ENCODE results near the gene SPARC. TPM values are rescaled to one million over a fixed set of nuclear protein-coding genes. Genes with fewer than 3 reads are reported as not detected.

SPARC gene
- total and polyA plus RNA-seq, 2 experiments from 2014 or later: 4,089 to 16,729 TPM

DNA sequence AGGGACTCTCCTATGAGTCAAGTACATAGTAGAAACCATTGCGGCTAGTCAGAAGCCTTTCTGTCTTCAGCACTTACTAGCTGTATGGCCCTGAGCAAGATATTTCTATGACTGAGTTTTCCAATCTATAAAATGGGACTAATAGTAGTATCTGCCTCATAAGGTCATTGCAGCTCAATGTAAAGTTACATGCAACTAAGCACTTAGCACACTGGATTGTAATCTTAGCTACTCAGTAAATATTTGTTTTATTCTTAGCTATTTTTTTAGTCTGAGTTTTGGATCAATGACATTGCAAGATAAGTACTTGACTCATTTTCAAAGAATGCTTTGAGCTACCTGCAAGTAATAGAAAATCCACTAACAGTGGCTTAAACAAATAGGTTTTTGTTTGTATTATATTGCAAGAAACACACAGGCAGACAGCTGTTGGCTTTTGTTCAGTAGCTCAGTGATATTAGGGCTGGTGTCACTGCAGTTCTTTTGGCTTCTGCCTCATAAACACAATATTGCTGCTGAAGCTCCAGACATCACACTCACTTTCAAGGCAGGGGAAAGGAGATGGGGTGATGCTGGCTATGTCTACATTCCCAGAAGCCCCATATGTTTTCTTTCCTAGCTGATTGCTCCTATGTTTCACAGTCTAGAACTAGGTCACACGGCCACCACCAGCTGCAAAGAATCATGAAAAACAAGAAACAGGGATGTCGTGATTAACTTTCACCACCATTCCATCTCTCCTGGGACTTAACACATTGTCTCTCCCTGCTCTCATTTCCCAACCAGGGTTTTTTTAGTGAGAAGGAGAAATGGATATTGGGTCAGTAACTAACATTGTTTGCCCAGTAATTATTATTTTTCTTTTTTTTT is 68.6 kb downstream of the SPARC start:
- Histone ChIP-seq H4K20me1 (ENCODE audit: insufficient read depth, poor library complexity, severe bottlenecking) (no peaks in the 10 kb centered on the region), H3K27ac (no peak overlapping the region), H3K27me3 (peaks cover 11% of the 10 kb centered on the region), H3K4me3 (no peak overlapping the region), H3K79me2 (no peaks in the 10 kb centered on the region), H3K36me3 (replicated peaks; ENCODE audit: insufficient read depth, low read depth) (no peaks in the 10 kb centered on the region), H3K9me2 (replicated peaks; ENCODE audit: insufficient read depth) (no peaks in the 10 kb centered on the region), H3K9me3 (ENCODE audit: low read depth) (no peaks in the 10 kb centered on the region), H2AFZ (no peak overlapping the region), H3K4me2 (no peak overlapping the region), H3K4me1 (ENCODE audit: insufficient read depth) (peaks cover 4% of the 10 kb centered on the region)
- DNase-seq (ENCODE audit: low spot score): no peak
- 74% methylated on average over 3 of the region's 3 CpGs for WGBS (ENCODE audit: low lambda C conversion rate, missing lambda C conversion rate)
- peak; percentile 97 for TF ChIP-seq EZH2phosphoT487 (IDR thresholded peaks at IDR 0.05; ENCODE audit: low read depth, severe bottlenecking, unreplicated experiment)
- TF ChIP-seq, protein P1, sequence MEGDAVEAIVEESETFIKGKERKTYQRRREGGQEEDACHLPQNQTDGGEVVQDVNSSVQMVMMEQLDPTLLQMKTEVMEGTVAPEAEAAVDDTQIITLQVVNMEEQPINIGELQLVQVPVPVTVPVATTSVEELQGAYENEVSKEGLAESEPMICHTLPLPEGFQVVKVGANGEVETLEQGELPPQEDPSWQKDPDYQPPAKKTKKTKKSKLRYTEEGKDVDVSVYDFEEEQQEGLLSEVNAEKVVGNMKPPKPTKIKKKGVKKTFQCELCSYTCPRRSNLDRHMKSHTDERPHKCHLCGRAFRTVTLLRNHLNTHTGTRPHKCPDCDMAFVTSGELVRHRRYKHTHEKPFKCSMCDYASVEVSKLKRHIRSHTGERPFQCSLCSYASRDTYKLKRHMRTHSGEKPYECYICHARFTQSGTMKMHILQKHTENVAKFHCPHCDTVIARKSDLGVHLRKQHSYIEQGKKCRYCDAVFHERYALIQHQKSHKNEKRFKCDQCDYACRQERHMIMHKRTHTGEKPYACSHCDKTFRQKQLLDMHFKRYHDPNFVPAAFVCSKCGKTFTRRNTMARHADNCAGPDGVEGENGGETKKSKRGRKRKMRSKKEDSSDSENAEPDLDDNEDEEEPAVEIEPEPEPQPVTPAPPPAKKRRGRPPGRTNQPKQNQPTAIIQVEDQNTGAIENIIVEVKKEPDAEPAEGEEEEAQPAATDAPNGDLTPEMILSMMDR (IDR thresholded peaks at IDR 0.05; ENCODE audit: poor library complexity): no peak

DNA sequence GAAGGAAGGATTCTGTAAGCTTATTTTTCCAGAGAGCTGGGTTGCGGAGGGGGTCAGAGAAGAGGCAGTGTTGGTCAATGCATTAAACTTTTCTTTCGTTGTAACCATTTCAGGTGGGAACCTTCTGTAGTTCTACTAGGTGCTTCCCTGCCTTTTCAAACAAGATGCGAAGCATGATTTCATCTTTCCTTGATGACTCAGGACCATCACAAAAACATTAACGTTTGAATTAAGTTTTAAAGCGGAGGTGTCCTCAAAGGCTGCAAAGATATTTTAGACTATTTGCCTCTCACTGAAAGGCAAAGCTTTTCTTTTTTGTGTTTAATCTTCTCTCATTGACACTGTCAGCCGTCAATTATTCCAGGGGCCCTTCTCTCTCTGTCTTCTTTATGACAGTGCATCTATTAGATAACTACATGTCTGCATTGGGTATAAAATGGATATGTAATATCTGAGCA is 69.3 kb downstream of the SPARC start:
- Histone ChIP-seq H3K4me2 (no peak overlapping the region), H3K4me3 (no peak overlapping the region), H3K9me3 (ENCODE audit: low read depth) (no peaks in the 10 kb centered on the region), H3K9me2 (replicated peaks; ENCODE audit: insufficient read depth) (no peaks in the 10 kb centered on the region), H4K20me1 (ENCODE audit: insufficient read depth, poor library complexity, severe bottlenecking) (no peaks in the 10 kb centered on the region), H3K4me1 (ENCODE audit: insufficient read depth) (peaks cover 4% of the 10 kb centered on the region), H3K27ac (no peak overlapping the region), H3K36me3 (replicated peaks; ENCODE audit: insufficient read depth, low read depth) (no peaks in the 10 kb centered on the region), H3K79me2 (no peaks in the 10 kb centered on the region), H2AFZ (no peak overlapping the region), H3K27me3 (peaks cover 10% of the 10 kb centered on the region)
- no peak for DNase-seq (ENCODE audit: low spot score)
- TF ChIP-seq, protein P1 (IDR thresholded peaks at IDR 0.05; ENCODE audit: poor library complexity): no peak
- TF ChIP-seq EZH2phosphoT487 (IDR thresholded peaks at IDR 0.05; ENCODE audit: low read depth, severe bottlenecking, unreplicated experiment) (no peak), EZH2 (IDR thresholded peaks at IDR 0.05; ENCODE audit: borderline replicate concordance) (no peak)
- WGBS (ENCODE audit: low lambda C conversion rate, missing lambda C conversion rate): 85% methylated on average over 6 of the region's 6 CpGs

DNA sequence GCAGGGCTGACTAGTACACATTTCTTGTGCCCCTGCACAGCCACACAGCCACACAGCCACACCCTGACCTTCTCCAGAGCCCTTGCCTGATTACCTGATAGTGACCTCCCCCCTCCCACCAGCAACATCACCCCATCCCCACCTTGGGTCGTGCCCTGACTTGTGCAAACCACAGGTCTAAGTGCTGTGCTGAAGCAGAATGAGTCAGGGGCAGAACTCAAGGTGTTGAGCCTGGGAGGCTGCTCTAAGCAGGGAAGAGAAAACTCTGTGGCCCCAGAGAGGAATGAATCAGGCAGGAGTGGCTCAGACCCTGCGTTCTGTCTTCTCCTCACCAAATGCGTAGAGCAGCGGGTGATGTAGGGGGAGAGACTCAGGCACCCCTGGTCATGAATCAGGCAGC is 71.3 kb downstream of the SPARC start:
- no peaks in the 10 kb centered on the region for H4K20me1 ChIP-seq (ENCODE audit: insufficient read depth, poor library complexity, severe bottlenecking)
- no peak overlapping the region for H2AFZ ChIP-seq
- no peaks in the 10 kb centered on the region for H3K27me3 ChIP-seq
- H3K4me1 ChIP-seq (ENCODE audit: insufficient read depth): peaks cover 4% of the 10 kb centered on the region
- H3K79me2 ChIP-seq: no peaks in the 10 kb centered on the region
- no peaks in the 10 kb centered on the region for H3K9me3 ChIP-seq (ENCODE audit: low read depth)
- H3K36me3 ChIP-seq (replicated peaks; ENCODE audit: insufficient read depth, low read depth): no peaks in the 10 kb centered on the region
- H3K27ac ChIP-seq: no peak overlapping the region
- H3K4me3 ChIP-seq: no peak overlapping the region
- peak; percentile 46 for DNase-seq (ENCODE audit: low spot score)
- WGBS (ENCODE audit: low lambda C conversion rate, missing lambda C conversion rate): 53% methylated on average over 4 of the region's 4 CpGs
- H3K9me2 ChIP-seq (replicated peaks; ENCODE audit: insufficient read depth): no peaks in the 10 kb centered on the region
- TF ChIP-seq EZH2 (IDR thresholded peaks at IDR 0.05; ENCODE audit: borderline replicate concordance): no peak
- no peak for TF ChIP-seq EZH2phosphoT487 (IDR thresholded peaks at IDR 0.05; ENCODE audit: low read depth, severe bottlenecking, unreplicated experiment)
- TF ChIP-seq, protein P1 (IDR thresholded peaks at IDR 0.05; ENCODE audit: poor library complexity): no peak
- no peak overlapping the region for H3K4me2 ChIP-seq

Data from hepatocyte (in vitro differentiated cells).